HepG2 (cell line): ENCODE data around the gene FBXO41. TPM values are rescaled to one million over a fixed set of nuclear protein-coding genes. Genes with fewer than 3 reads are reported as not detected.

Experiments
- AHDC1 ChIP-seq: sonication (generic); formaldehyde crosslinking; IDR thresholded peaks from 2 replicates; pipeline ENCODE4 v1.5.1; 2020; ENCODE audit warnings: mild to moderate bottlenecking, missing genetic modification reagents, borderline replicate concordance
- GATAD2A ChIP-seq: IDR thresholded peaks from 2 replicates; pipeline ENCODE4 v1.6.1; 2016
- LRRFIP1 ChIP-seq: sonication (generic); formaldehyde crosslinking; conservative IDR thresholded peaks from 2 replicates; pipeline ENCODE4 v1.4.0; 2020; ENCODE audit warnings: missing genetic modification reagents
- MAF1 ChIP-seq: sonication (generic); formaldehyde crosslinking; IDR thresholded peaks from 2 replicates; pipeline ENCODE4 v1.5.0; 2020; ENCODE audit warnings: missing genetic modification reagents, borderline replicate concordance
- MTA1 ChIP-seq: sonication (generic); formaldehyde crosslinking; IDR thresholded peaks from 2 replicates; pipeline ENCODE4 v1.4.0; 2020; ENCODE audit warnings: missing genetic modification reagents, mild to moderate bottlenecking, borderline replicate concordance
- RXRA ChIP-seq: sonication (generic); formaldehyde crosslinking; IDR thresholded peaks from 2 replicates; pipeline ENCODE4 v1.5.1; 2020; ENCODE audit warnings: missing genetic modification reagents
- TEAD2 ChIP-seq: sonication (generic); formaldehyde crosslinking; IDR thresholded peaks from 2 replicates; pipeline ENCODE4 v1.9.0; 2021; ENCODE audit warnings: missing genetic modification reagents
- TIGD3 ChIP-seq: sonication (generic); formaldehyde crosslinking; IDR thresholded peaks from 2 replicates; pipeline ENCODE4 v1.5.1; 2020; ENCODE audit warnings: mild to moderate bottlenecking, missing genetic modification reagents, borderline replicate concordance
- ZBTB44 ChIP-seq: sonication (generic); formaldehyde crosslinking; IDR thresholded peaks from 2 replicates; pipeline ENCODE4 v1.4.0; 2020; ENCODE audit warnings: missing genetic modification reagents
- ZMAT3 ChIP-seq: sonication (generic); formaldehyde crosslinking; conservative IDR thresholded peaks from 2 replicates; pipeline ENCODE4 v1.7.0; 2021; ENCODE audit warnings: missing genetic modification reagents
- ZNF275 ChIP-seq: sonication (generic); formaldehyde crosslinking; IDR thresholded peaks from 2 replicates; pipeline ENCODE4 v1.8.0; 2022; ENCODE audit warnings: missing genetic modification reagents, mild to moderate bottlenecking, inconsistent platforms, borderline replicate concordance
- ZNF484 ChIP-seq: sonication (generic); formaldehyde crosslinking; IDR thresholded peaks from 2 replicates; pipeline ENCODE4 v1.5.1; 2020; ENCODE audit warnings: mild to moderate bottlenecking, low read depth, missing genetic modification reagents, borderline replicate concordance
- ZNF598 ChIP-seq: sonication (generic); formaldehyde crosslinking; IDR thresholded peaks from 2 replicates; pipeline ENCODE4 v1.5.1; 2020; ENCODE audit warnings: mild to moderate bottlenecking, missing genetic modification reagents, borderline replicate concordance
- ZNF878 ChIP-seq: sonication (generic); formaldehyde crosslinking; IDR thresholded peaks from 2 replicates; pipeline ENCODE4 v1.8.1; 2023; ENCODE audit warnings: mild to moderate bottlenecking, missing genetic modification reagents, moderate library complexity
- ZNF879 ChIP-seq: sonication (generic); formaldehyde crosslinking; IDR thresholded peaks from 2 replicates; pipeline ENCODE4 v1.8.1; 2023; ENCODE audit warnings: missing genetic modification reagents
- polyA plus RNA-seq, 8 experiments: library from polyadenylated mRNA; depleted of rRNA in 3 of 8; stranded (reverse) in 7 of 8; unstranded in 1 of 8; fragments of >200 nt; fragmentation: Illumina TruSeq in 4 of 8; extraction: Trizol in 4 of 8; gene quantifications; 2 replicates each; pipeline versions ENCODE4 v1.2.1 to v1.2.3, GENCODE V29; 2011 to 2016; ENCODE audit warnings: low read depth in 4 of 8, missing spikeins in 1 of 8, mixed read lengths in 1 of 8; ENCODE audit not compliant: insufficient read depth in 1 of 8
- total RNA-seq, 5 experiments: library from RNA; depleted of rRNA; stranded (reverse); fragments of >200 nt; fragmentation: Illumina TruSeq; extraction: Trizol; gene quantifications; 2 replicates each; pipeline ENCODE4 v1.2.3, GENCODE V29; 2016; ENCODE audit warnings: low read depth in 1 of 5

Gene FBXO41
- total and polyA plus RNA-seq, 2 of the 13 experiments (the other 11 are each of a cell fraction or from before 2014, with no cell fraction given): 4.2 to 10.3 TPM

- TF ChIP-seq ZNF275 (CRISPR knock-in tag) (no peak), MTA1 (peak; percentile 61; the same call in 1 of the 2 replicates), TEAD2 (CRISPR knock-in tag) (no peak; the same call in 1 of the 2 replicates), ZNF484 (no peak), MAF1 (CRISPR knock-in tag) (no peak), AHDC1 (CRISPR knock-in tag) (no peak; the same call in 1 of the 2 replicates), ZMAT3 (peak; percentile 62; the same call in 1 of the 2 replicates), RXRA (CRISPR knock-in tag) (peak; percentile 73; the same call in 1 of the 2 replicates), ZNF879 (CRISPR knock-in tag) (0 out of 2 replicates have a peak, but pooled peaks have one; percentile 20), LRRFIP1 (CRISPR knock-in tag) (no peak; the same call in 1 of the 2 replicates), TIGD3 (0 out of 2 replicates have a peak, but pooled peaks have one; percentile 69), ZNF878 (CRISPR knock-in tag) (peak; percentile 77), ZBTB44 (no peak; the same call in 1 of the 2 replicates), ZNF598 (CRISPR knock-in tag) (peak; percentile 71; the same call in 1 of the 2 replicates), GATAD2A (CRISPR knock-in tag) (peak; percentile 67)
These were observed 50.1 kb downstream of the FBXO41 start, which contains the start of gene CCT7 (continued) for GRCh38 chr2:73233932-73234832.
